IMR-90 (cell line): ENCODE results near the gene CLDN24. TPM values are rescaled to one million over a fixed set of nuclear protein-coding genes. Genes with fewer than 3 reads are reported as not detected.

Source experiments
- ATAC-seq: fragments of 200-7000 bp; cut with Tn5 transposase; 2 replicates; pipeline ENCODE4 v1.9.1; 2020; ENCODE audit warnings: low read depth, mild to moderate bottlenecking, moderate library complexity
- BruUV-seq: library from RNA; stranded (reverse); fragments of 400-500 nt; replicated peaks from 2 replicates; lab custom pipeline; 2021; lab: Mats Ljungman, UMichigan
- CTCF ChIA-PET: fragments of 300-600 bp; formaldehyde crosslinking; extraction: SDS; loops from one replicate; lab custom pipeline; 2021; ENCODE audit warnings: antibody characterized with exemption; lab: Yijun Ruan, JAX
- POLR2A ChIA-PET: fragments of 300-600 bp; sonication (Branson Sonifier 250); formaldehyde crosslinking; loops from one replicate; lab custom pipeline; 2022; ENCODE audit warnings: antibody characterized with exemption; ENCODE audit not compliant: unreplicated experiment; lab: Charles Lee
- DNase-seq: peaks from one replicate; pipeline ENCODE4 v3.0.0; 2013
- H2AFZ ChIP-seq: replicated peaks from 2 replicates; pipeline ENCODE3; 2013; ENCODE audit warnings: low read length, mild to moderate bottlenecking; ENCODE audit not compliant: poor library complexity
- H2AK5ac ChIP-seq: 2 replicates; pipeline ENCODE4 v1.6.1; 2013; ENCODE audit warnings: low read depth, low read length, inconsistent platforms
- H2AK9ac ChIP-seq: replicated peaks from 2 replicates; pipeline ENCODE3; 2013; ENCODE audit warnings: mild to moderate bottlenecking, low read depth, low read length, moderate library complexity; ENCODE audit not compliant: poor library complexity
- H2BK120ac ChIP-seq: 2 replicates; pipeline ENCODE4 v1.6.1; 2013; ENCODE audit warnings: low read depth, low read length, inconsistent platforms
- H2BK15ac ChIP-seq: 3 replicates; pipeline ENCODE4 v1.6.1; 2013; ENCODE audit warnings: low read depth, low read length, inconsistent platforms
- H2BK20ac ChIP-seq: 2 replicates; pipeline ENCODE4 v1.6.1; 2013; ENCODE audit warnings: low read depth, mild to moderate bottlenecking, inconsistent platforms, low read length, moderate library complexity
- H2BK5ac ChIP-seq: 2 replicates; pipeline ENCODE4 v1.6.1; 2013; ENCODE audit warnings: mild to moderate bottlenecking, low read depth, low read length, inconsistent platforms; ENCODE audit not compliant: poor library complexity, severe bottlenecking
- H3K14ac ChIP-seq: replicated peaks from 2 replicates; pipeline ENCODE4 v1.6.1; 2013; ENCODE audit warnings: low read depth, low read length, inconsistent platforms
- H3K18ac ChIP-seq: 2 replicates; pipeline ENCODE4 v1.6.1; 2013; ENCODE audit warnings: low read depth, low read length, control low read depth
- H3K23ac ChIP-seq: 2 replicates; pipeline ENCODE4 v1.6.1; 2013; ENCODE audit warnings: low read depth, low read length, inconsistent platforms
- H3K27ac ChIP-seq: 2 replicates; pipeline ENCODE4 v1.5.1; 2013; ENCODE audit warnings: mild to moderate bottlenecking, control low read depth, low read length; ENCODE audit not compliant: insufficient read depth
- H3K27me3 ChIP-seq: 2 replicates; pipeline ENCODE4 v1.6.1; 2013; ENCODE audit warnings: low read length; ENCODE audit not compliant: control insufficient read depth, insufficient read depth
- H3K36me3 ChIP-seq: 2 replicates; pipeline ENCODE4 v1.6.1; 2013; ENCODE audit warnings: low read length, mixed read lengths; ENCODE audit not compliant: control insufficient read depth, insufficient read depth
- H3K4ac ChIP-seq: 2 replicates; pipeline ENCODE4 v1.6.1; 2013; ENCODE audit warnings: low read depth, low read length, inconsistent platforms
- H3K4me1 ChIP-seq: 2 replicates; pipeline ENCODE4 v1.6.1; 2013; ENCODE audit warnings: low read length, mixed read lengths; ENCODE audit not compliant: control insufficient read depth, insufficient read depth
- H3K4me2 ChIP-seq: 2 replicates; pipeline ENCODE4 v1.6.1; 2013; ENCODE audit warnings: low read depth, mild to moderate bottlenecking, control low read depth, low read length, moderate library complexity
- H3K4me3 ChIP-seq: 2 replicates; pipeline ENCODE4 v1.5.1; 2013; ENCODE audit warnings: low read depth, mild to moderate bottlenecking, control low read depth, low read length, moderate library complexity; ENCODE audit not compliant: insufficient read depth
- H3K56ac ChIP-seq: 2 replicates; pipeline ENCODE4 v1.6.1; 2013; ENCODE audit warnings: low read length, inconsistent platforms; ENCODE audit not compliant: insufficient read depth; ENCODE audit errors: extremely low read depth
- H3K79me1 ChIP-seq, 2 experiments: 2 replicates each; pipeline ENCODE4 v1.6.1; 2013; ENCODE audit warnings: low read length in 2 of 2, inconsistent platforms in 1 of 2, low read depth in 1 of 2
- H3K9ac ChIP-seq: 2 replicates; pipeline ENCODE4 v1.6.1; 2013; ENCODE audit warnings: low read depth, low read length, control low read depth
- H3K9me1 ChIP-seq: 2 replicates; pipeline ENCODE4 v1.6.1; 2013; ENCODE audit warnings: low read length, inconsistent platforms; ENCODE audit not compliant: insufficient read depth
- H3K9me3 ChIP-seq: 2 replicates; pipeline ENCODE4 v1.6.1; 2013; ENCODE audit warnings: low read length; ENCODE audit not compliant: control insufficient read depth, insufficient read depth
- H4K20me1 ChIP-seq: 2 replicates; pipeline ENCODE4 v1.6.1; 2013; ENCODE audit warnings: low read length, inconsistent platforms; ENCODE audit not compliant: insufficient read depth
- H4K5ac ChIP-seq: 2 replicates; pipeline ENCODE4 v1.6.1; 2013; ENCODE audit warnings: mild to moderate bottlenecking, low read depth, low read length, control low read depth
- H4K8ac ChIP-seq, 2 experiments: 2 replicates each; pipeline ENCODE4 v1.6.1; 2013; ENCODE audit warnings: low read depth in 2 of 2, low read length in 2 of 2, control low read depth in 1 of 2, inconsistent platforms in 1 of 2
- H4K91ac ChIP-seq: 2 replicates; pipeline ENCODE4 v1.6.1; 2013; ENCODE audit warnings: low read depth, low read length, inconsistent platforms; ENCODE audit not compliant: insufficient read depth
- CHD1 ChIP-seq: IDR thresholded peaks from 2 replicates; pipeline ENCODE4 v1.6.1; 2012; ENCODE audit warnings: low read depth, low read length, improper control_type of control experiment
- CTCF ChIP-seq: conservative IDR thresholded peaks from 2 replicates; pipeline ENCODE4 v1.5.1; 2012; ENCODE audit warnings: mild to moderate bottlenecking, low read depth, low read length, improper control_type of control experiment
- POLR2A ChIP-seq: IDR thresholded peaks from 2 replicates; pipeline ENCODE4 v1.6.1; 2012; ENCODE audit warnings: mild to moderate bottlenecking, low read depth, low read length
- WGBS, 2 experiments: methylation state at CpG; one replicate each; pipeline versions ENCODE4 v1.1.5 to v1.1.7; 2013; ENCODE audit warnings: missing lambda C conversion rate in 2 of 2; ENCODE audit not compliant: insufficient read length in 1 of 2; ENCODE audit errors: extremely low coverage in 2 of 2; 5-methylcytosine and 5-hydroxymethylcytosine counted together
- dilution Hi-C: fragments of 300-500 bp; cut with HindIII; formaldehyde crosslinking; loops from one replicate; pipeline ENCODE4 v1.14.3; 2018; ENCODE audit warnings: low sequenced_read_pairs; ENCODE audit not compliant: unreplicated experiment
- in situ Hi-C: fragments of 300-500 bp; cut with MboI; formaldehyde crosslinking; loops from 3 replicates; pipeline ENCODE4 v1.14.3; 2019; ENCODE audit warnings: low sequenced_read_pairs, inconsistent platforms, mixed read lengths
- intact Hi-C: fragments of 100-400 bp; cut with micrococcal nuclease; formaldehyde crosslinking; loops from 2 replicates; pipeline ENCODE4 v1.10.0; 2022
- polyA plus RNA-seq, 3 experiments: library from polyadenylated mRNA; depleted of rRNA; stranded (reverse); fragments of >200 nt; gene quantifications; 2 replicates each; pipeline ENCODE4 v1.2.3, GENCODE V29; 2012; ENCODE audit warnings: low replicate concordance in 1 of 3
- total RNA-seq: library from RNA; depleted of rRNA; stranded (reverse); fragments of >200 nt; gene quantifications from 2 replicates; pipeline ENCODE4 v1.2.3, GENCODE V29; 2012

The CLDN24 gene
- total and polyA plus RNA-seq, 2 of the 4 experiments (the other 2 are of a cell fraction): not detected

- H4K5ac ChIP-seq: no peak overlapping the region
- dilution Hi-C loops: no loop called here
- H3K27me3 ChIP-seq: no peaks in the 10 kb centered on the region
- H2BK120ac ChIP-seq: peak overlapping the region; percentile 52; the same call in 1 of the 2 replicates
- intact Hi-C loops: no loop called here
- in situ Hi-C loops: no loop called here
- H3K4ac ChIP-seq: no peak overlapping the region
- H2AK5ac ChIP-seq: peak overlapping the region; percentile 56; the same call in 1 of the 2 replicates
- H2BK15ac ChIP-seq: no peak overlapping the region
- ATAC-seq: no peak
- peaks cover 6% of the 10 kb centered on the region for H3K4me1 ChIP-seq
- H3K18ac ChIP-seq: no peak overlapping the region
- no peaks in the 10 kb centered on the region for H3K36me3 ChIP-seq
- CTCF ChIA-PET: interaction anchor here (0.7 kb wide), 1 partner anchor 265 kb away, joined by 3 read pairs; no protein-coding TSS in a partner anchor
- DNase-seq: no peak
- H3K9ac ChIP-seq: no peak overlapping the region
- no peaks in the 10 kb centered on the region for H3K79me1 ChIP-seq
- H4K20me1 ChIP-seq: no peaks in the 10 kb centered on the region
- H2AFZ ChIP-seq: no peak overlapping the region
- H3K4me3 ChIP-seq: no peak overlapping the region
- no peak overlapping the region for H3K56ac ChIP-seq
- H2BK5ac ChIP-seq: no peak overlapping the region
- 76% methylated on average over 4 of the region's 7 CpGs; no CpG with 5 or more reads in 1 of the 2 experiments for WGBS, 2 experiments
- TF ChIP-seq CHD1 (no peak), POLR2A (no peak), CTCF (no peak)
- H3K14ac ChIP-seq: no peak overlapping the region
- no peak overlapping the region for H2BK20ac ChIP-seq
- H3K9me1 ChIP-seq: peaks cover 7% of the 10 kb centered on the region
- peak overlapping the region; percentile 4; the same call in 1 of the 2 replicates for H4K91ac ChIP-seq
- H3K9me3 ChIP-seq: no peaks in the 10 kb centered on the region
- POLR2A ChIA-PET: no interaction called here
- H3K23ac ChIP-seq: no peak overlapping the region
- no TSS peak for BruUV-seq
- no peak overlapping the region for H2AK9ac ChIP-seq
- H3K4me2 ChIP-seq: no peak overlapping the region
- no peak overlapping the region for H4K8ac ChIP-seq
- no peak overlapping the region for H3K27ac ChIP-seq
These were observed 15.6 kb upstream of the CLDN24 start for GRCh38 chr4:183337833-183338232.
